ENCODE measurements around the gene FASLG.

The FASLG gene

DNA sequence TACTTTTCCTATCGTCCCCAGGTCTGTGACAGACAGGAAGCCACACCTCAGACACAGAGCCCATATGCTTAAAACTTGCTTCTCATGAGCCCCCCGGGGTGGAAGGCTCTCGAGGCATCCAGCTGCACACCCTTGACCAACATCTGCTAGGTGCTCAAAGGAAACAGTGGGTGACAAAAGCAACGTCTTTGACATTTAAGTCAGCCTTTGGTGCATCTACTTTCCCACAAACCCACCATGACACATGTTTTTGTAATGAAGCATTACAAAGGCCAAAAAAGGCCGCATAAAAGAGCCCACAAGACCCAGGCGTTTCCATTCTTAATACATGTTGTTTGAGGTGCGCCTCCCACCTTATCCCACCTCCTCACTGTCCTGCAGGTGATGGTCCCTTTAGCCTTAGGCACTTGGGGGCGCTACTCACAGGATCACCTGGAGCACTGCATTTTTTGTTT is 11.8 kb upstream of the FASLG start:
- no peak for DNase-seq

DNA sequence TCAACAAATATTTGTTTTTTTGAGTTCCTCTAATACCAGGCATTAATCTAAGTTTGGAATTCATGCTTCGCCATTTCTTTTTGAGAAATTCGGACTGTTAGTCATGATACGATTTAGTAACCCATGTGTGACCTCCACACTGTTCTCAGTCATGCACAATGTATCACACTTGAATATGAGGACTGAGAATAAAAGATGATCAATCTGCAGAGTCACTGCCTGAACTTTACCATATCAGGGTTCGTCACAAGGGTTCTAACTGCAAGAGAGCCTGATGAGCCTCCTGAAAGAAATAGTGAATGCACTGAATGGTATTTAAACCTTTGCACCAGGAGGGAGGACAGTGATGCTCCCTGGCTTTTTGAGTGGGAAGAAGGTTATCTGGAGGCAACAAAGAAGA is 10.9 kb upstream of the FASLG start:
- DNase-seq: no peak

DNA sequence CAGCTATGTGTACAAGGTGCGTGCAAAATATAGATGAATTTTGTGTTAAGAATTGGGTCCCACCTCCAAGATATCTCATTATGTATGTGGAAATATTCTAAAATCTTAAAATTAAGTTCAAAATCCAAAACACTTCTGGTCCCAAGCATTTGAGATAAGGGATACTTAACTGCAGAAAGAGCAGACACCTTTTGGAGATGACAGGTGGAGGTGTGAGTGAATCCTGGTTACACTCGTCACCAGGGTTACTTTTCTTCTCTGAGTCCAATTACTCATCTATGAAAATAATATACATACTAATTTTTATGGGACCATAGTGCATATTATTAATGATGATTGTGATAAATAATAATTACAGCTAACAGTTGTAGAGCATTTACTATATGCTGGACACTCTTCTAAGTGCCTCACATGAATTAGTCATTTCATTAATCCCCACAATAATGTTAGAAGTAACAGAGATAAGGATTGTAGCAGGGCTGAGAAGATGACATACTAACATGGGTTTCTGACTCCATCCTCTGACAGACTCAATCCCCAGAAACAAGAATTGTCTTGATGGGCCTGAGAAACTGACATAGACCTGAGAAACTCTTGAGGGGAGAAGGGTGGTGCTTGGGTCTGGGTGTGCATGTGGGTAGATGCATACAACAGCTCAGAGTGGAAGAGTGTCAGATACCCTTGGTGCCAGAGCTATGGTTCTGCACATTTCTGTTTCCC is 8.3 kb upstream of the FASLG start:
- DNase-seq: no peak

DNA sequence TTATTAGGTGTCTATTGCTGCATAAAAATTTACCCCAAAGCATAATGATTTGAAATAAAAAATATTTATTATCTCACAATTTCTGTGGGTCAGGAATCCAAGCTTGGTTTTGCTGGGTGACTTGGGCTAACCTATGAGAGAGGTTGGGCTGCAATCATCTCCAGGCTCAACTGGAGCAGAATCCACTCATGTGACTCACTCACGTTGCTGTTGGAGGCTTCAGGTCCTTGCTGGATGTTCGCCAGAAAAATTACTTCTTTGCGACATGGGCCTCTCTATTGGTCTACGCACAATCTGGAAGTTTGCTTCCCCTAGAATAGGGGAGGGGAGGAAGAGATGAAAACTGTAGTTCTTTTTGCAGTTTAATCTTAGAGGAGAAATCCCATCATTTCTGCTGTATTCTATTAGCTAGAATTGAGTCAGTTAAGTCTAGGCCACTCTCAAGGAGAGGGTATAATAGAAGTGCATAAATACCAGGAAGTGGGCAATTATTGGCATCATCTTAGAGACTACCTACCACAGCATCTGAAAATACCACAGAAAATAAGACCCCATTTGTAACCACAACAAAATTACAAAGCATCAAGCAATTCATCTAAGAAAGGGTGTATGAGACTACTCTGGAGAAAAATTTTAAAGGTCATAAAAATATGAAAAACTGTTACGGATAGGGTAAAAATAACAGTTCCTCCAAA is 5.7 kb upstream of the FASLG start:
- DNase-seq: peak; percentile 64

DNA sequence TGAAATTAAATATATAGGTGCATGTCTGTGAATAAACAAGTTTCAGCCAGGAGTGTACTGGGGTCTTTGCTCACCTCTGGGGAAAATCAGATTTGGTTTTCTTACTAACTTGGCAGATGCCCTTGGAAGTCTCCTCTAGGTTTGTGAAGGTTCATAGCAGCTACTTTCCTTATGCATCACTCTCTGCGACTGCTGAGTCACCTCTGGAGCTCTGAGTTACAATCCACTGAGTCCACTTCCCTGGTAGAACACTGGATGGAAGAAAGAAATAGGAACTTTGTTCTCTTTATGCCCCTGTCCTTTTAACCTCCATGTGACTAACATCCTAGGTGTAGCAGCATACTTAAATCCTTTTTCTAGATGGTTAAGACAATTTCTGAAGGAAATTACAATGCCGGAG is 4.4 kb upstream of the FASLG start:
- peak; percentile 78 for DNase-seq

DNA sequence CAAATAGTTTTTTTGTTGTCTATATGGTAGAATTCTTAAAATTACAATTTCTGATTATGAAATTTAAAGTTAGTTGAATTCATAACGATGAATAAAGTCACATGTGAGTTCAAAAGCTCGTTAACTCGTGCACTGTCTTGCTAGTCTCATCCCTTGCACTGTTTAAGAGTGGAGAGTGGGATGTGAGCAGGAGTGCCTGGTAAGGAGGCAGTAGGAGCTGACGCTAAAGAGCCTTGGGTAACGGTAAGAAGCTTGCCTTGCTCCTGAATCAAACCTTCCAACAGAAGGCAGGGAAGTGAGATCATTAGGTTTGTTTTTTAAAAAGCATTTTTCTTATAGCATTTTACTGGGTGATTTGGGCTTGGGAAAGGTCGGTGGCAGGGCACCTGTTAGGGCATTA is 2.3 kb upstream of the FASLG start:
- no peak for DNase-seq

DNA sequence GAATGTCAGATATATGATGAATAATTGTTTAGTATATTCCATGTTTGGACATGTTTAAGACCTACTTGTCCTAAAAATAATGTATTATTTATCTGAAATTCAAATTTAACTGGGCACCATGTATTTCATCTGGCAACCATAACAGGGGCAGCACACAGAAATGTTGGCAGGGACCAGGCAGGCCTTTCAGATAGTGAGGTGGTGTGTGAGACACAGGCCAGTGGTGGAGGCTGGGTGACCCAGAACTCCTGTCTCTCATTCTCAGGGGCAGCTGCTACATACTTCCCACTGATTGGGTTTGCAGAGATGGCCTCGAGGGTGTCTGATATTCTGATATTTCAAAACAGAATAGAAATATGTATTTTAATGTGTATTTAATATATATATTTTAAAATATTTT is 1.3 kb upstream of the FASLG start:
- no peak for DNase-seq

DNA sequence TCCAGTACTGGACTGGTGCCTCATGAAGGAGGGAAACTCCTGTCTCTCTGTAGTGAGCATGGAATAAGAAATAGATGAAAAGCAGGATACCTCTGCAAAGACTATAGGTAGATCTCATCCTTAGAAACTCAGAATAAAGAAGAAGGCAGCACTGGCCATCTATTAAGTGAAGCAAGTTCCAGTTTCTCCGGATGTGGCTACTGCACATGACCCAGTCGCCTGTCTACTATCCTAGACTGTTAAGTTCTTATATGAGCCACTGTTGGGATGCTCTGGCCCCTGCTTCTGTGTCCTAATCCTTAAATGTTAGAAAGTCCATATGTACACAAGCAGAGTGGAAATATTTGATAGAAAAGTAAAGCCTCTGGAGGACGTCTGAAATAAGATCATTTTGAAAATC is 2.2 kb downstream of the FASLG start:
- DNase-seq: no peak

DNA sequence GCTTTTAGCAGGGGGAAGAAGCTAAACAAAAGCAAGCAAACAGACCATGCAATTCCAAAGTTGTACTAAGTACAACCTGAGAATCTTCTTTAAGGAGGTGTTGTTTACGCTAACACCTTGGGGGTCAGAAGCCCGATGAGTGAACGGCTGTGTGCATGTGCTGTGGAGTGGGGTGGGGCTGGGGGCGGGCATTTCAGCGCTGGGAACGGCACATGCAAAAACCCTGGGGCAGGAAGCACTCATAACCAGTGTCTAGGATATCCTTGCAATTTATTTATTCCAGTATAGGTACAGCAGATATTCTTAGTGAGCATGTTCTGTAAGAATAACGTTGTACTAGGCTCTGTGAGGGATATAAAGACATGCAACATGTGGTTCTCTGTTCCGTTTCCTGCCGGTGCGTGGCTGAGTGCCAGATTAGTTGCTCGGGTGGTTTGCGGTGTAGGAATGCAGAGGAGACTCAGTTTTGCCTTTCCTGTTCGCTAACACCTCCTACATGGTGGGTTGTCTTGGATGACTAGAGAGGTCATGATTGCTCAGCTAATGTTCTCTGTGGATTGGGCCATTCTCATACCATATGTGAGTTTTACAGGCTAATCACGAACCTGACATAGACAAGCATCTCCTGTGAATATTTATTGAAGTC is 3.7 kb downstream of the FASLG start:
- peak; percentile 94 for DNase-seq

DNA sequence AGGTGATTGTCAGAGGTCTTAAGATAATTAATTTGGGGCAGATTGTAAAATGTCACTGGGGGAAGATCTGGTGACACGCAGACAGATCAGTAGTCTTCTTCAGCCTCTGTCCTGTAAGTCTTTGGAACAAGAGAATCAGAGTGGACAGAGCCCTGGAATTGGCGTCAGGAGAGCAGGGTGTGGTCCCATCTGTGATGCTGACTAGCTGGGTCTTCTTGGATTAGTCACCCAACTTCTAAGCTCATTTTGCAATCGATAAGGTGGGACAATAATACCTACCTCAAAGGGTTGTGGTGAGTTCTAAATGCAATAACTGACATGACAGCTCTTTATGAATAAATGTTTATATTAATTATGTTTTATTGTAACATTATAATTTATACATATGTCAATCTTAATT is 4.8 kb downstream of the FASLG start:
- no peak for DNase-seq

DNA sequence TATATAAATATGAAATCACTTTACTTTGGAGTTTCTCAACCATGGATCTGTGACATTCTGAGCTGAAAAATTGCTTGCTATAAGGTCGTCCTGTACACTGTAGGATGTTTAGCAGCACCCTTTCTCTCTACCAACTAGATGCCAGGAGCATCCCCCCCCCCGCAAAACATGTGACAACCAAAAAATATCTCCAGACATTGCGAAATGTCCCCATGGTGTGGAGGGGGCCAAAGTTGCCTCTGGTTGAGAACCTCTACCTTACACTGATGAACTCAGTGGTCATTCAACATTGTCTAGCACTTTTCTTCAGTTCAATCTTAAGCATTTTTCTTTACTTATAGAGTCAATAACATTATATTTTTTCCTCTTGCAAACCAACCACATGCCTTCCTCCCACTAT is 9.2 kb downstream of the FASLG start:
- DNase-seq: no peak

DNA sequence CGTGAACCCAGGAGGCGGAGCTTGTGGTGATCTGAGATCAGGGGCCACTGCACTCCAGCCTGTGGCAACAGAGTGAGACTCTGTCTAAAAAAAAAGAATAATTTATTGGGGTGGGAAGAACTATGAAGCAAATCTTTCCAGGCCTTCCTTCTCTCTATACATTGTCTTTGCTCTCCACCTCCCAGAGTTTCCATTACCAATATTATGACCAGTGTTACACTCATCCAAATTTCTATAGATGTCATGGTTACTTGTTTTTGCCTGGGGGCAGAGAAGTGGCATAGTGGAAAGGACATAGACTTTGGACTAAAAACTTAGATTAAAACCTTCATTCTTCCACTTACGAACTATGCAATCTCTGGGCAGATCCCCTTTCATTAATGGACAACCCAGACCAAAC is 10.1 kb downstream of the FASLG start:
- no peak for DNase-seq

DNA sequence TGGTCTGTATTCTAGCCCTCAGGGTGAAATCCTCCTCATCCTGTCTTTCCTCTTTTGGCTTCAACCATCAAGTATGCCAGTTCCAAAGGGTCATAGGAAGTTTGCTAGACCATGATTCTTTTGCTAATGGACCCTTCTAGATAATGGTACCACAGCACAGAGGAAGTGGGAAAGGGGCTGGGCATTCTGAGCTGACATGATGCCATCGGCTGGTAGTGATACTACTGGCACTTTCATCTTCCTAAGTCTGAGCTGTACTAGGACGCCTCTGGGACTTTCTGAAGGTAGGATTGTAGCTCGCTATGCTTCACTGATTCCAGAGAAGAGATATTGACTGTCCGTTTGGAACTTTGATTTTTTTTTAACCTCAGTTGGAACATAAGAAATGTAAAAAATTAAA is 11.4 kb downstream of the FASLG start:
- no peak for DNase-seq

DNA sequence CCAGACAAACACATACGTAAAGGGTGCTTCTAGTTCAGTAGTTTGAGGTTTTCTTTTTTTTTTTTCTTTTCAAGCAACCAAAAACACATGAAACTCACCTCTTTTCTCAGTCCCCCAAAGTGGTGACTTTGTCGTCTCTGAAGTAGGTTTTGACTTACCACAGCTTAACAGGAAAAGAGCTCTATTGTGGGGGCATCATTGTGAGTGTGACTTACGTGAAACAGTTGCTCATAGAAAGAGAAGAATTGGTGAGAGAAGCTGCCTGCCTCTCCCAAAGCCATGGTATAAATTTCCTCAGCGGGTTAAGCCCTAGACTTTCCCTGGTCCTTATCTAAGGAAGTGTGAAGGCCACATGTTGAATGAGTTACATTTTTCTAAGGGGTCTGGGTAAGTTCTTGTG is 11.9 kb downstream of the FASLG start:
- DNase-seq: no peak

DNA sequence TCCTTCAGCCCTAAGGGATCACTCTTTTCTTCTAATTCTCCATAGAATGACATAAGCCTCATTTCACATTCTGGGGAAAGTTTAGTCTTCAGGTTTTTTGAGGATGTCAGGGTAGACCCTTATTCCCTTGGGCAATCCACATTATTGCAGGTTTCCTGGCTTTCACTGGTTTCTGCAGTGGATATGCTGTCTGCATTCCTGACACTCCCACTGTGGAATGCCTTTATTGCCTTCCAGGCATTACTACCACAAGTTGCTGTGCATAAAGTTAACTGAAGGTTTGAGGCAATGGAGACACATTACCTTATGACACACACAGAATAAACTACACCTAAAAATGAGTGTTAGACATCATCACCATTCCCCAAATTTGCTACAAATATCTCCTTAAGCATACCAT is 12.7 kb downstream of the FASLG start:
- DNase-seq: peak; percentile 75

DNA sequence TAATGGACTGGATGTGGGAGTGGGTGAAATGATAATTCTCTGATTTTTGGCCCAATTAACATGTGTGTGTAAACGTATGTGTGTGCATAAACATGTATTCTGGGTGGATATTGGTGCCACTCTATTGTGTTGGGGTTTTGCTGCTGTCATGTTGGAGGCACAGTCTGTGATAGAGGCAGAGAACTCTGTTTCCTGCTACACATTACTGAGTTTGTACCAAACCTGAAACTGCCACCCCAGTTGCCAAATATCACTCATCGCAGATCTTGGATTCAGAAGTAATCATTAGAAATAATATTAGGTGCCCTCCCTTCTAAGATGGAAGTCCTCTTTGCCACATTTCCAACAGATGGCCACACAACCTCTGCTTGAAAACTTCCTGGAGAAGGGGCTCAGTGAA is 13.8 kb downstream of the FASLG start:
- DNase-seq: no peak

DNA sequence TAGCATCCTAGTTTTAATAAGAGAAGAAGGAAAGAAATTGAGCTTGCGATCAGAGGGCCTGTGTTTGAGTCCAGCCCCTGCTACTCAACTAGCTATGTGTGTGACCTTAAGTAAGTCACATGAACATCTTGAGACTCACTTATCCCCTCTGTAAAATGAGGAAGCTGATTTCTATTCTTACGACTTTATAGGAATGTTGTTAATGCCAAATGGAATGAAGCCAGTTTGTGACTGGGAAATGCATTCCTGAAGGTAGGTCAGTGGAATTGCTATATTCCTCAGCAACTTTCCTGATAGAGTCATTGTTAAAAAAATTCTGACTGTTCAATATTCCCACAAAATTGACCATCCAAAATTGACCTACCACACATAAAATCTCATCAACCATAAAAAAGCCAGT is 14.9 kb downstream of the FASLG start:
- peak; percentile 58 for DNase-seq

DNA sequence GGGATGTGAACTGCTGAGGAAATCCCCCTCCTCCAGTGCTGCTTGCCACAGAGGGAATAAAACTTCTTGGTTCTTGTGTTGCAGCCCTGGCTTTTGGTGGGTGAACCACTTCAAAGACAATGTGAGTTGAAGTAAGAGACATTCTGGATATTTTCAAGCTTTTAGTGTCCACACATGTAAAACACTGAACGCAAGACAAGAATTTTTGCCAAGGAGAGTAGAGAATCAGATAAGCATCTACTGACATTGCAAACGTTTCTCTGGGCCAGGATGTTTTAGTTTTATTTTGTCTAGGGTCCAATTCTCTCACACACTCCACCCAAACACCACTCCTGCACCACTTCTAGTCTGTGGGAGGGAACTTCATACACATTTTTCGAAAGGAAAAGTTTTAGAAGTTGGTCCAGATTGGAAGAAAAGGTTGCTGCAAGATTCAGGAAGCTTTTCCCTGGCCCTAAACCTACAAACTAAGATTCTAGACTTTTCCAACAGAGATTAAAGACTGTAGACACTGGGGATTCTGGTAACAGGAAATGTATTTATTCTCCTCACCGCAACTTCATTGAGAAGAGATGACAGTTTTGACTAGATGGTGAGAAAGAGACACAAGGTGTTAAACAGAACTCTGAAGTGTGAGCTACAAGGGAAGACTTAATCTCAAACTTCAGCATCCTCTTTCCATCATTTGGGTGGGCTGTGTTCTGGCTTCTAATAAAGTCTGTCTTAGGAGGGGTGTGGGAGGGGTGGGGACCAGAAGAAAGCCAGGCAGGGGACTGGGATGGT is 16.1 kb downstream of the FASLG start:
- peak; percentile 29 for DNase-seq

DNA sequence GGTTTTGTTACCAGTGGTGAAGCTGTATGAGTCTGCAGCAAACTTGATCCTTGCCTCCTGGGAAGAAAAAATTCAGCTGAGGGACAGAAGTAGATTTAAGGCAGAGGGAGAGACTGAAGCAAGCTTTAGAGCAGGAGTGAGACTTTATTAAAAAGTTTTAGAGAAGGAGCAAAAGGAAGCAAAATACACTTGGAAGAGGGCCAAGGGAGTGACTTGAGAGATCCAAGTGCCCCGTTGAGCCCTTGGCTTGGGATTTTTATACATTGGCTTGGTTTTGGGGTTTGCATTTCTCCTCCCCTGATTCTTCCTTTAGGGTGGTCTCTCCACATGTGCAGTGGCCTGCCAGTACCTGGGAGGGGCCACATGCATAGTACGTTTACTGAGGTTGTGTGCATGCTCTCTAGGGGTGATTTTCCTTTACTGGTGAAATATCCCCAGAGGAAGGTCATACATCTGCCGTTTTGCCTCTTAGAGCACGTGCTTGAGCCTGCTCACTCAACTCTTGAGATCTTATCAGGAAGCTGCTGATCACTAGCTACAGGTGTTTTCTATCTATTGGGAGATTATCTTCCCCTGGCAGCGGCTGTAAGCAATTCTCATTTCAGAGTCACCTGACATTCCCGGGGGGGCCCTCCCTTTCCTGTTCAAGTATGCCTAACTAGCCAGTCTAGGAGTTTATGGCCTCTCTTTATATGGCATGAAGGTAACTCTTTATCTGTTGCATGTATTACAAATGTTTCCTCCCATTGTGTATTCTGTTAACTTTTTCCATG is 20.3 kb downstream of the FASLG start:
- DNase-seq: no peak

DNA sequence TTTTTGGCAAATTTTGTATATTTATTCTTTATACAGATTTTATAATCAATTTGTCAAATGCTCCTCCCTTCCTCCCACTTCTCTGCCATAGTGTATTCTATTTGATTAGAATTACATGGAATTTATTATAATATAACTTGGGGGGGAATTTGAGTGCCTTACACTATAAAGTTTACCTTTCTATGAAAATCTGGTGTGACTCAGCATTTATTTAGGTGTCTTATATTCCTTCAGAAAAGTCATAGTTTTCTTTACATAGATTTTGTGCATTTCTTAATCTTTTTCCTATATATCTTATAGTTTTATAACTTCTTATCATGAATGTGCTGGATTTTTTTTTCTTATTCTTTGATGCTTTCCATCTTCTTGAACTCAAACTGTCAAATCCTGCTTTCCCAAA is 21.3 kb downstream of the FASLG start:
- DNase-seq: no peak

DNA sequence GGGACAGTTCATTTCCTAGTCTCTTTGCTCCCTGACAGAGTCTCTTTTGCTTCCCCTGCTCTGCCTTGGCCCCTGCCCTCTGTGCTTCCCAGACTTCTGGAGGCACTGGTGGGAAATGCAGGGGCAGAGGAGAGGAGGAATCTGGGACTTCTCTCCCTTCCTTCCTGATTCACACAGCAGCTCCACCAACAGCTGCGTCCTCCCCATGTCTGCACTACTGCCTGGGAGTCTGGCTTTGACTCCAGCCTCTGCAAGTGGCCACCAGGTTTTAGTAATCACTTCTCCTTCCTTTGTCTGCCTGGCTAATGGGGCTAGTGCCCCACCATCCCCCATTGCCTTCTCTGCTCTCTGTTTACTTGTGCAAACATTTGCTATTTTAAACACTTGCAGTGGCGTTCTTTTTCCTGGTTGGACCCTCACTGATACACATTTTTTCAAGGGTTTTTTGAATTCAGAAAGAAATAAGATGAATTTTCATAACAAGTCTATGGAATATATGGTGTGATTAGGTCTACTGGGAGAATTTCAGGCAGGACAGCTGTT is 21.9 kb downstream of the FASLG start:
- no peak for DNase-seq

DNA sequence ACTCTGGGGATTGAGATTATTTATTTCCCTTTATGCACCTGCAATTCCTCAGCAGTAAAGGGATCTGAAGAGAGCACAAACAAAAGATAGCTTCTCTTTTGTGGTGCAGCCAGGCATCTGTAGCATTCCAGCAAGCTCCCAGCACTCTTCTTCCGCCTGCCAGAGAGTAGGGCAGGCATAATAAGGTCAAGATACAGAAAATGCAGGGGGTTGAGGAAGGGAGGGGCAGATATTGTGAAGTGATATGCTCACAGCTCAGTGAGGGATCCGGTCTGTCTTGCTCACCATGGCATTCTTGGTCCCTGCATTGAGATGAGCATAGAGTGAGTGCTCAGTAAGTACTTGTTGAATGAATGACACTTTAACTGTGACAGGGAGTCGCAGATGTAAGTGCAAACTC is 23.9 kb downstream of the FASLG start:
- DNase-seq: peak; percentile 7
